DMS153 (cell line): ENCODE data around the gene PIERCE2.
"Not testable (repeated sequence)": the region's sequence is repeated elsewhere in the genome, so short reads cannot be mapped to it uniquely, and the experiment has no call there.

Experiments used
- DNase-seq: peaks from one replicate; lab custom pipeline; 2025; lab: John Stamatoyannopoulos, UW

The PIERCE2 gene

GRCh38 chr15:55408012-55408928, at the start of gene PIERCE2, which contains the start of gene CCPG1:
PIERCE2 (plus strand) TSS chr15:55408495; CDS start chr15:55408769, 274 bp downstream.
CCPG1 (minus strand) TSS chr15:55408359; CDS start chr15:55389424, 18,935 bp downstream.
- peak; percentile 79 for DNase-seq

GRCh38 chr15:55360256-55360655, 48.0 kb upstream of the PIERCE2 start:
- DNase-seq = no peak

GRCh38 chr15:55361048-55361447, 47.2 kb upstream of the PIERCE2 start:
- DNase-seq = no peak

- no peak for DNase-seq
Measured at GRCh38 chr15:55362641-55363040, 45.7 kb upstream of the PIERCE2 start.

GRCh38 chr15:55366981-55367380, 41.3 kb upstream of the PIERCE2 start:
- no peak for DNase-seq

GRCh38 chr15:55372701-55373440, 35.4 kb upstream of the PIERCE2 start:
- no peak for DNase-seq

GRCh38 chr15:55379095-55379494, 29.2 kb upstream of the PIERCE2 start:
- DNase-seq = no peak

- no peak for DNase-seq
Measured at GRCh38 chr15:55381595-55381994, 26.7 kb upstream of the PIERCE2 start.

- no peak for DNase-seq
Measured at GRCh38 chr15:55383687-55384086, 24.6 kb upstream of the PIERCE2 start.

- no peak for DNase-seq
Measured at GRCh38 chr15:55387027-55387426, 21.3 kb upstream of the PIERCE2 start.

GRCh38 chr15:55389264-55389607, 19.1 kb upstream of the PIERCE2 start:
- no peak for DNase-seq

GRCh38 chr15:55394694-55395093, 13.6 kb upstream of the PIERCE2 start:
- DNase-seq = no peak

- no peak for DNase-seq
Measured at GRCh38 chr15:55398243-55398642, 10.1 kb upstream of the PIERCE2 start.

GRCh38 chr15:55400050-55400449, 8.2 kb upstream of the PIERCE2 start:
- DNase-seq = not testable (repeated sequence)

- no peak for DNase-seq
Measured at GRCh38 chr15:55401786-55402246, 6.5 kb upstream of the PIERCE2 start.

- DNase-seq = no peak
Measured at GRCh38 chr15:55402707-55403106, 5.6 kb upstream of the PIERCE2 start.

- no peak for DNase-seq
Measured at GRCh38 chr15:55403531-55403930, 4.8 kb upstream of the PIERCE2 start.

- no peak for DNase-seq
Measured at GRCh38 chr15:55407498-55408011, 740 bp upstream of the PIERCE2 start.

GRCh38 chr15:55408976-55409375, 681 bp downstream of the PIERCE2 start:
- not testable (repeated sequence) for DNase-seq

GRCh38 chr15:55417678-55418077, 9.4 kb downstream of the PIERCE2 start:
- not testable (repeated sequence) for DNase-seq

- DNase-seq = no peak
Measured at GRCh38 chr15:55420171-55420866, 12.0 kb downstream of the PIERCE2 start.

- no peak for DNase-seq
Measured at GRCh38 chr15:55422089-55422488, 13.8 kb downstream of the PIERCE2 start.
